ENCODE measurements around the gene PKD1L1.

The PKD1L1 gene

DNA sequence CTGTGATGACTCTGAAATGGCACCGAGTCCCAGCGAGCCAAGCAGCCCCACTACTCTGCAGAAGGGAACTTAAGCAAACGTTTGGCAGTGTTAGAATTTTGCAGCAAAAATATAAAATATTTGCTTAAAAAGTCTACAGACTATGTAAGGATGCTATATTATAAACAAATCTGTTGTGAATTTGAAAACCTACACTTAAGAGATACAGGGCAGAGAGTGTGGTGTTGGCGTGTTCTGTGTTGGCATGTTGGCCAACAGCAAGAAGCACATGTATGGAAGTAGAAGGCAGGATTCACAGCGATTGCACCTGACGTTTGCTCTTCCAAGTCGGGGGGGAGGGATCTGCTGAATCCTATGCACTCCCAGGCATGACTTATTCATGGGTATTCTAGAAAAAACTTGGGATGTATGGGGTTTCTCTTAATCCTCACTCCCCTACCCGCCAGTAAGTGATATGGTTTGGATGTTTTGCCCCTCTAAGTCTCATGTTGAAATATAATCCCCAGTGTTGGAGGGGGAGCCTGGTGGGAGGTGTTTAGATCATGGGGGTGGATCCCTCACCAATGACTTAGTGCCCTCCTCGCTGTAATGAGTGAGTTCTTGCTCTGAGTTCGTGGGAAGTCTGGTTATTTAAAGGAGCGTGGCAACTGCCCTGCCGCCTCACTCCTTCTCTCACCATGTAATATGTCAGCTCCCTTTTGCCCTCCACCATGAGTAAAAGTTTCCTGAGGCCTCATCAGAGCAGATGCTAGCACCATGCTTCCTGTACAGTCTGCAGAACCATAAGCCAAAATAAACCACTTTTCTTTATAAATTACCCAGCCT is 62.1 kb downstream of the PKD1L1 start:
- H3K27ac ChIP-seq = no peak overlapping the region
- no peak for TF ChIP-seq ZFX (IDR thresholded peaks at IDR 0.05; ENCODE audit: borderline replicate concordance)
- TF ChIP-seq, protein P1, sequence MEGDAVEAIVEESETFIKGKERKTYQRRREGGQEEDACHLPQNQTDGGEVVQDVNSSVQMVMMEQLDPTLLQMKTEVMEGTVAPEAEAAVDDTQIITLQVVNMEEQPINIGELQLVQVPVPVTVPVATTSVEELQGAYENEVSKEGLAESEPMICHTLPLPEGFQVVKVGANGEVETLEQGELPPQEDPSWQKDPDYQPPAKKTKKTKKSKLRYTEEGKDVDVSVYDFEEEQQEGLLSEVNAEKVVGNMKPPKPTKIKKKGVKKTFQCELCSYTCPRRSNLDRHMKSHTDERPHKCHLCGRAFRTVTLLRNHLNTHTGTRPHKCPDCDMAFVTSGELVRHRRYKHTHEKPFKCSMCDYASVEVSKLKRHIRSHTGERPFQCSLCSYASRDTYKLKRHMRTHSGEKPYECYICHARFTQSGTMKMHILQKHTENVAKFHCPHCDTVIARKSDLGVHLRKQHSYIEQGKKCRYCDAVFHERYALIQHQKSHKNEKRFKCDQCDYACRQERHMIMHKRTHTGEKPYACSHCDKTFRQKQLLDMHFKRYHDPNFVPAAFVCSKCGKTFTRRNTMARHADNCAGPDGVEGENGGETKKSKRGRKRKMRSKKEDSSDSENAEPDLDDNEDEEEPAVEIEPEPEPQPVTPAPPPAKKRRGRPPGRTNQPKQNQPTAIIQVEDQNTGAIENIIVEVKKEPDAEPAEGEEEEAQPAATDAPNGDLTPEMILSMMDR (IDR thresholded peaks at IDR 0.05) = no peak

DNA sequence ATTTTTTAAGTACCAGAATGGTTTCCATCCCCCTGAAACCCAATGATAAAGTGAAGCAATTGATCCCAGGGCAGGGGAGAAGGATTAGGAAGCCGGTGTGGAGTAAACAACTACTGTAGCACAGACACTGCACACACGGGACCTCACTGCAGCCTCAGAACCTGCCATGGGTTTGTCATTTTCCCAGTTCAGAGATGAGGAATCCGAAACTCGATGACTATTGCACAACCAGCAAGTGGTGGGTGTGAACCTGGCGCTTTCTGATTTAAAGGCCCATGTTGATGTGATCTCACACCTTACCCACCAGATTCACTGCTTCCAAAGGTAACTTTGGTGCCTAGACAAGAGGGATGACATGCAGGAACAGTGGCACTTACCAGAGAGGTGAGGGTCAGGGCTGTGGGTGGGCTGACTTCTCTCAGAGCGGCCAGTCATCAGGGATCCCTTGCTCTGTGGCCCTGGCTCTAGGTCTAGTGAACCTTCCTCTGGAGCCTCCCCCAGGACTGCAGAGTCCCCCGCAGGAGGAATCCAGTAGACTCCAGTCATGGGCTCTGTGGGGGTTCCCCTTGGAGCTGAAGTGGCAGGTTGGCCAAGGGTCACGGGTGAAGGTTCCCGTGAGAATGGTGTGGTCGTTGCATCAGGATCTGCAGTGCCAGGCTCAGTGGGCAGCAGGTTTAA is 62.8 kb downstream of the PKD1L1 start:
- H3K27ac ChIP-seq = no peak overlapping the region
- TF ChIP-seq, protein P1 (IDR thresholded peaks at IDR 0.05) = no peak
- no peak for TF ChIP-seq ZFX (IDR thresholded peaks at IDR 0.05; ENCODE audit: borderline replicate concordance)

DNA sequence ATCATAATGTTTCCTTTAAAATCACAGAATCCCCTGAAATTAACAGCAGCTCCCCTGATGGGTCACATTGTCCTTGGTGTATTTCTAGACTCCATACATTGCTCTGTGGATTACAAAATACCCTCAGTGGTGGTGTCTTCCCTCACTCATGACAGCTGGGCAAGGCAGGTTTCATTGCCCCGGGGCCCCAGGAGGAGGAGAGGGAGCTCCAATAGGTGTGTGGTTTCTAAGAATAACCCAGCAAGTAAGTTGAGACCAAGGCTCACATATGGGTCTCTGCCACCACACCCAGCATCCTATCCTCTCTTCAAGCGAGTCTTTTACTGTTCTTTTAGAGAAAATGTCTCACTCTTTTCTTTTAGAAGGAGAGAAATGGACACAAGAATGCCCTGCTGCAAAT is 63.6 kb downstream of the PKD1L1 start:
- TF ChIP-seq, protein P1 (IDR thresholded peaks at IDR 0.05) = no peak
- TF ChIP-seq ZFX (IDR thresholded peaks at IDR 0.05; ENCODE audit: borderline replicate concordance) = no peak
- H3K27ac ChIP-seq = no peak overlapping the region

DNA sequence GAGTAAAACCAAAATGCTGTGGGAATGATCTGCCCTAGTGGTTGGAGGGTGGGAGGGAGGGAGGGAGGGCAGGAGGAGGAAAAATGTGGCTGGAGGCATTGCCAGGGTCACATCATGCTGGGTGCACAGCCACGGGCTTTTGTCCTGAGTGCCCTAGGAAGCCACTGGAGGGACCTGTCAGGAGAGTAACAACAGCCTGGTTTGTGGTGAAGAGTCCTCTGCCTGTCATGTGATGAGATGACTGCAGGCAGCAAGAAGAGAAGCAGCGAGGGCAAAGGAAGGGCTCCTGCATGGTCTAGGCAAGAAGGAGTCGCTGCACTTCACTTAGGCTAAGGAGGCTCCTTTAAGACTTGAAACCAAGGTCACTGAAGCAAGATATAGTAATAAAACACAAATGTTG is 65.6 kb downstream of the PKD1L1 start:
- no peak for TF ChIP-seq ZFX (IDR thresholded peaks at IDR 0.05; ENCODE audit: borderline replicate concordance)
- TF ChIP-seq, protein P1 (IDR thresholded peaks at IDR 0.05) = no peak
- H3K27ac ChIP-seq = no peak overlapping the region

DNA sequence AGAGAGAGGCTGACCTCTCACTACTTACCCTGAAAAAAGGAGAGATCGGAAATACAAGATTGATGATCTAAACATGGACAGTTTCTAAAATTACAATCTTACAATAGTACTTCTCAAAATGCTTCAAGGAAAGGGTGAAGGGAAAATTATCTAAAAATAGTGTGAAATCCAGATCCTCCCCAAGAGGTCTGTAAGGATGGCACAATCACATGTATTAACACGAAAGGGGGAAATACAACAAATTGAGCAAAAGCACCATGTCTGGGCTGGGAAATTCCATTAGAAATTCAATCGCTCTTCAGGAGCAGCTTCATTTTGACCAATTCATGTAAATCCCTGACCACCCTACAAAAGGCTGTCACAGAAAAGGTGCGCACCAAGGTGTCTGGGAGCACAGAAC is 67.0 kb downstream of the PKD1L1 start:
- no peak for TF ChIP-seq ZFX (IDR thresholded peaks at IDR 0.05; ENCODE audit: borderline replicate concordance)
- TF ChIP-seq, protein P1 (IDR thresholded peaks at IDR 0.05) = no peak

DNA sequence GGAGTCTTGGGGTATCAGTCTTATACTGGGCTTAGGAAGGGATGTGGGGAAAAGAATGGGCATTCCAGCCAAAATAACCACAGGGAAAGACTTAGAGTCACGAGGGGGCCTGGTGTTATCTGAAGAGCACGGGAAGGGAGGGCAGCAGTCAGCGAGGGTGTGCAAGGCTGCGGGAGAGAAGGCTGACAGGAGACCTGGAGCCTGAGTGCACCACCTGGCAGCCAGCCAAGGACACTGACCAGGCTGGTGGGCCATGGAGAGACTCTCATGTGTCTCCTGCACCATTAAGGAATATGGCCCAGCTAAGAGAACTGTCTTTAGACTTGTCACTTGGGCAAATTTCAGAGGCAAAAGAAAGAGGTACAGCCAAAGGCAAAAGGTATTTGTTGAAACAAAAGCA is 69.6 kb downstream of the PKD1L1 start:
- no peak overlapping the region for H3K27ac ChIP-seq
- TF ChIP-seq ZFX (IDR thresholded peaks at IDR 0.05; ENCODE audit: borderline replicate concordance) = no peak
- TF ChIP-seq, protein P1 (IDR thresholded peaks at IDR 0.05) = no peak

More for the DNA sequence above, 67.0 kb downstream of the PKD1L1 start:
- H3K27ac ChIP-seq = no peak overlapping the region

DNA sequence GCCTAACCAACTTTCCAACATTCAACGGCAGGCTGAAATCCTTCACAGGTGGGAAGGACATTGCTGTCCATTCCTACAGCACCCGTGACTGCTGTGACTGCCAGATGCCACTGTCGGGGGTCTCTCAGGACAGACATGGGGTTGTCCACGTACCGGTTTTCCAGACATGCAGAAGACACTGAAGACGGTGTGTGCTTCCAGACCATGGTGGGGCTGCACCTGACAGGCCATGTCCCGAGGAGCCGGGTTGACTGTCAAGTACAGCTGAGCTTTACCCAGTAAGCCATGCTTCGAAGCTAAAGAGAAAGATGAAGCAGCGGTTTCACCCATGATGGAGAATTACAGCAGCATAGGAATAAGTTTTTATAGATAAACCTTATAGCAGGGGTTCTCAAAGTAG is 70.9 kb downstream of the PKD1L1 start:
- no peak overlapping the region for H3K27ac ChIP-seq
- TF ChIP-seq, protein P1 (IDR thresholded peaks at IDR 0.05) = no peak
- TF ChIP-seq ZFX (IDR thresholded peaks at IDR 0.05; ENCODE audit: borderline replicate concordance) = no peak

Data from 22Rv1 (cell line).